ENCODE measurements around the gene AP1G1.
"Not testable (repeated sequence)": the region's sequence is repeated elsewhere in the genome, so short reads cannot be mapped to it uniquely, and the experiment has no call there.

AP1G1 gene

DNA sequence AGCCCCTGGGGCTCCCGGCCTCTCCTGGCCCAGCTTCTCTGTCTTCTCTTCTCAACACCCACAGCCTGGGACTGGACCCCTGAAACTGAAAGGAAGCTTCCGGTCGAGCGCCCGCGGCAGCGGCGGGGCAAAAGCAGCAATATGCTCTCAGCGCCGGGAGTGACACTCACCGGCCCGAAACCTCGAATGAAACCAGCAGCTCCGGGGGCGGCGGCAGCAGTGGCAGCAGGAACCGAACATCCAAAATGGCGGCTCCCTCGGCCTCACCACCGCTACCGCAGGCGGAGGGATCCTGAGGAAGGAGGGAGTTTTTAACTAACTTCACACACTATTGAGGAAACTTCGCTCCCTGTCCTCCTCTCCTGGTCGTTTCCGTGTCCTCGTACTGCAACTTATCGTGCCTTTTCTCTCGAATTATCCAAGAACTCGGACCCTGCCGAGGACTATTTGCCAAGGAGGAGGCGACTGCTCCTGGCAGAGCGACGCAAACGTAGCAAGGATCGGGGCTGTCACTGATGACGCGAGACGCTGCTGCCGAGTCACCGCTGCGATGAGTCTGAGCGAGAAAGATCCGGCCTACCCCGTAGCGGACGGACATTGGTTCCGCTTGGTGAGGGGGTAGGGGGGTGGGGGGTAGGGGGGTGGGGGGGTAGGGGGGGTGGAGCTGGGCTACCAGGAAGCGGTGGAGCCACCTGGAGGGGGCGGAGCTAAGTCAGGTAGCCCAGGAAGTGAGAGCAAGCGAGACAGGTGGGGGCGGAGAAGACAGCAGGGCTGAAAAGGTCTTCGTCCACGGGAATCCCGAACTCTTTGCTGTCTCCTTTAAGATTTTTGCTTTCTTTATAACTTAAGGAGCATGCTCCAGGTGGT lies at the start of gene AP1G1:
Gene AP1G1 (minus strand): TSS at position 242 of the 867 bp plus-strand sequence. CDS start 19,355 bp downstream, outside the sequence.
- peak; percentile 86 for DNase-seq (ENCODE audit: low read depth)

DNA sequence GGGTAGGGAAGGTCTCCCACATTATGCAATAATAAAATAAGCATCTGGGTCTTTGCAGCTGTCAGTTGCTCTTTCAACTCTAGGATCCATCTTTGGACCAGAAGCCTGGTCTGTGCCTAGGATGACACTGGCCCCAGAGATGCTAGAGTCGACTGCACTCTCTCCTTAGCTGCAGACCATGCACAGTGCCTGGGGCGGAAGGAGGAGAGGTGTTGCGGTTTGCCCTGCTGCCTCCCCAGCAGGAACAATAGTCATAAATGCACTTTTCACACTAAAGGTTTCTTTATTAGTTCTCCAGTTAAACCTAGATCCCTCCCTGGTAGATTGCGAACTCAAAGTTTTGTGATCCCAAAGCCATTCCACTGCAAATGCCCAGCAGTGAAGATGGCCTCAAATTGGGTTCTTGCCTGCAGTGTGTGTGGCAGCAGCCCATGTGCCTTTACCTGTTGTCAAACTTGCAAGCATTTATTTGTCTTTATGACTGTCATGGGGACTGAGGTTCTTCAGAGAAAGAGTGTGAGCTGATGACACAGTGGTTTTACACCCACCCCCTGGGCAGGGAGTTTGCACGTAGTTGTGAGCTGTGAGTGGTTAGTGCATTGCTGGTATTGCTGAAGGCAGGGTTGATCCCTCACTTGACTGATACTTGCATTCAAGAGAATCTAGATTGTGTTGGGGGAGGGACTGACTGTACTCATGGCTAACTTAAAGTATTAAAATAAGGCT lies 47.5 kb upstream of the AP1G1 start:
- no peak for DNase-seq (ENCODE audit: low read depth)

DNA sequence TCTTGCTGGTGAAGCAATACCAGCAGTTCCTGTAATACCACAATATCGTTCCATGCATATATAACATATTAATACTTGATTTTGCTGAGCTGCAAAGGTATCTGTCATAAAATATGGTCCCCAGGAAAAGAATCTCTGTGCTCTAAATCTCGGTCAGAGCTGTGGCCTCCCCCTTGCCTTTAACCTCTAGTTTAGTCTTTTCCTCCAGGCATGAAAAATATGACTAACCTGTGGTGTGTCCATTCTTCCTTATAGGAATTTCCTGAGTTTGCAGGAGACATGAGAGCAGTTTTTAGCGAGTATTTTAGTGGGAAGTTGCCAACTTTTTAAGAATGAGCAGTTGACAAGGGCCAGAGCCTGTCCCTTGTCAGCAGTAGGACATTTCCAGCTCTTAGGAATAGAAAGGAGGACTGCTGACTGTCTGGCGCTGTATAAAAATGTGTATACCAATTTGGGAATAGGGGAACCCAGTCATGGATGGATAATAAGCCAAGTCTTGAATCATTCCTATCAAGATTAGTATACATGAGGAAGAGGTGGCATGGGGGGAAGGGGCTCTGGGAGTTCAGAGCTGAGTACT lies 45.8 kb upstream of the AP1G1 start:
- no peak for DNase-seq (ENCODE audit: low read depth)

DNA sequence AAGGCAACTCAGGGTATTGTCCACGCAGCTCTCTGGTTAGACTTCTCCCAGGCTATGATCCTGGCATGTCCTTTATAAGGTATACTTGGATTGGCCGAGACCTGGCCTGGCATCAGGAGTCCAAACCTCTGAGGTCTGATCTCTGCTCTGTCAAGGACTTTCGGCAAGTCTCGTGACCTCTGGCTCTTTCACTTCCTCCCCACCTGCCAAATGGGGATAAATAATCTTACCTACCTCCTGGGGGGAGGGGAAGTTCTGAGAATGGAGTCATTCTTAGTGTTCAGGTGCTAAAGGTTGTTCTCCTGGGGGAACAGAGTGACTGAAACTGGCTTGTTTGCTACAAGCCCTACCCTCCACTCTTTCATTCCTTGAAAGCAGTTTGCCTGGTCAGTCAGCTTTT lies 44.8 kb upstream of the AP1G1 start:
- DNase-seq (ENCODE audit: low read depth) = no peak

DNA sequence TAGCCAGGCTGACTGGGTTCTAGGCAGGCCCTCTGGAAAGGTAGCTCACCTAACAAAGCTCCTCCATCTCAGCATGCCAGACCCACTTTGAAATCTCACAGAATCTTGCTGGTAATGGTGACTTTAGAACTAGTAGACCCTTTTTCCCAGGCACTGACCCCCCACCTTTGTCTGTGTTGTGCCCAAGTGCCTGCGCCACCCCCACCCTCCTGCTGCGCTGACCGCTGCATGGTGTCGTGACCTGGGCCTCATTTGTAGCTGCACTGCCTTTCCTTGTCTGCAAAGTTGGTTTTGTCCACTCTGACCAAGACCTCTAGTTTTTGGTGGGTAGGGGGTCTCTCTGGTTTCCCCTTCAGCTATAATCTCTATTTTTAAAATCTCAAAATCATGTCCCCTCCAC lies 43.9 kb upstream of the AP1G1 start:
- no peak for DNase-seq (ENCODE audit: low read depth)

DNA sequence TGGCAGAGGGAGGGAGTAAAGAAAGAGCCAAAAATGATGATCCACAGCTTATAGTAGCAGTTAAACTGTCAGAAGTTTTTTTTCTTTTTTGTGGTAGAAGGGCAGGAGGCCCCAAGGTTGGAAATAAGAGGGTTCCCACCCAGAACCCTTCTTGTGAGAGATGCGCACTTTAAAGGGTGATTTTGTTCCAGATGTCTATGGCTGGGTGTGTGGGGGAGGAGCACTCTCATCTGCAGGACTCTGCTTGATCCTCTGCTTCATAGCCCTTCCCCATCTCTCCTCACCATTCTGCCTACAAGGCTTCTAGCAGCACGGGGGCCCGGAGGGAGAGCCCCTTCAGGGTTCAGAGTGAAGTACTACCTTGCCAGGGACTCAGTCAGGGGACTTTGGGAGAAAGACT lies 43.5 kb upstream of the AP1G1 start:
- no peak for DNase-seq (ENCODE audit: low read depth)

DNA sequence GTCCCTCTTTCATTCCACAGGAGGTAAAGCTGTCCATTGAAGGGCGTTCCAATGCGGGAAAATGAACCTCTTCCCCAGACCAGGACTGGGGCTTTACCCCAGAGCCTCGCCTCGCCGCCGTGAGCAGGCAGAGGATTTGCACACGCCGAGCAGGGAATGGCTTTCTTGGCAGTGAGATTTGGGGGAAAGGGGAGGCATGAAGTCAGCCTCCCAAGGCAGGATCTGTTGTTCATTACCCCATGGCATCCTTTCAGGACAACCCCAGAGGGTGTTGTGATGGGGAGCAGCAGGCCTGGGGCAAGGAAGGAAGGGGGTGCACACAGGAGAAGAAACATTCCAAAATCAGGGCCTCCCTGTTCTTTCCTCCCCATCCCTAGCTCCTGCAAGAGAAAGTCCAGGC lies 43.1 kb upstream of the AP1G1 start:
- DNase-seq (ENCODE audit: low read depth) = no peak

DNA sequence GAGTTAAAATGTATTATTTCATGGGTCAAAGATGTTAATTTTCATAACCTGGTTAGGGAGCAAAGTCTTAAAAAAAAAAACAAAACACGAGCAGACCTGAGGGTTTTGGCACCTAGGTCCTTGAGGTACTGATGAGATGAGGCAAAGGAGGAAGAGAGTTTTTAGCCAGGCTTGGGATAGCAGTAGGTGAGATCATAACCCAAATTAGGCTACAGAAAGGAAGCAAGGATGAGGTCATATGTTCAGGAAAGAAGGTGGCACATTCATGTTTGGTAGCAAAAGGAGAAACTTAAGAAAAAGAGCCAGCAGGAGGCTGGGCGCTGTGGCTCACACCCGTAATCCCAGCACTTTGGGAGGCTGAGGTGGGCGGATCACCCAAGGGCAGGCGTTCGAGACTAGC lies 40.0 kb upstream of the AP1G1 start:
- DNase-seq (ENCODE audit: low read depth) = no peak

DNA sequence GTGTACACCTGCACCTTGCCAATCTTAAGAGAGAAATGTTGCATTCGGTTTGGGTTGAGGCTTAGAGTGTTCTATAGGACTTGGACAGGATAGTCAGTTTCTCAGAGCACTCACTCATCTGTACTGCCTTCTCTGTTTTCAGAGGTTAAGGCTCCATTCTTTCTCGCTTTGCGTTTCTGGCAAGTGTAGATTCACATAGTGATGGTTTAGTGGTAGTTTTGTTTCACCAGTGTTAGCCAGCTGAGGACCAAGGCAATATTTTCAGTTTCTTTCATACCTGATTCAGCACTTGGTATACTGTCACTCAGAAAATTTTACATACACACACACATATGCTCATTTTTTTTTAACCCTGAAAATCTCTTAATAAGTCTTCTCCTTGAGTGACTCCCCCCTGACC lies 38.5 kb upstream of the AP1G1 start:
- no peak for DNase-seq (ENCODE audit: low read depth)

DNA sequence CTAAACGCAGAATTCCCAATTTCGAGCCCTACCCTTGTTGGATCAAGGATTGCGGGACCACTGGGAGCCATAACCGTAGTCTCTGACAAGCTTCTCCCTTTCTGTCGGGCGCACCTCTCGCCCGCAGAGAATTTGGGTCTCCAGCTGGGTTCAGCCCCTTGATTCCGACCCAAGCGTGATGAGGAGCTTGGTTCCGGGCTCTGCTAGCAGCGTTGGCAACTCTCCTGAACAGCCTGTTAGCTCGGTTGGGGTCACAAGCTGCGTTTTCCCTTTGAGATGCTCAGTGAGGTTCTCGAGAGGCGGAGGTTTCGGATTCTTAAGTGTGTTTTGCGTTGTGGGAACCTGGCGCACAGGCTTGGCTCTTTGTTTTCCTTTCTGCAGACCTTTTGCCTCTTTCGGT lies 37.8 kb upstream of the AP1G1 start:
- DNase-seq (ENCODE audit: low read depth) = no peak

DNA sequence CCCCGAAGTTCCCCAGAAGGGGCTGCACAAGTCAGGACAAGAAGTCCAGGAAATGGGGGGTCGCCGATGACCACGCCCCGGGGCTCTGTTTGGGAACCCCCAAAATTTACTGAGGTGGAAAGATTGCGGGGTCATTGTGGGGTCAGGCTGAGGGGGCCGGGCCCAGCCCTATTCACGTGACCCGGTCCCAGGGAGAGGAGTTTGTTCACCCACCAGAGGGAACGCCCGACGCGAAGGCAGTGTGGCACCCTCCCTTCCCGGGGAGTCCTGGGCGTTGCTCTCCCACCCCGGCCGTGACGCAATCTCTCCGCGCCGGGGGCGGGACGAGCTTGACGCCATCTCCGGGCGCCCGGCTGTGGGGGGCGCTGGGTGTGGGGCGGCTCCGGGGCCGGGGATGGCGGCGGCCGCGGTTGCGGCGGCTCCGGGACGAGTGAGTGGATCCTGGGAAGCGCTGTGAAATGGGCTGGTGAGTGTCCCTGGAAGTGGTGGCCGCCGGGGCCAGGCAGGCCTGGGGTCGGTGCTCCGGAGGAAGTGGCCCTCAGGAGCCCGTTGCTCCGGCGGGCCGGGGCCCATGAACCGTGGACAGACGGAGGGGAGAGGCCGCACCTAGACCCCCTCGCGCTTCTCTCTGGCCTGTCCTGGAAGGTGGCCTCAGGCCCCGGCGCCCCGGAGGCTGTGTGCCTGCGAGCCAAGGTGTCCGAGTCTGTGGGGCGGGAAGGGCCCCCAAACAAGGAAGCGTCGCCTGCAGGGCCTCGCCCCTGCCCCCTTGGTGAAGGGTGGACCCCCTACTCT lies 37.2 kb upstream of the AP1G1 start, which contains the start of gene ATXN1L:
Gene ATXN1L (plus strand): TSS at position 338 of the 792 bp plus-strand sequence. CDS start 3,765 bp downstream, outside the sequence.
- DNase-seq (ENCODE audit: low read depth) = peak; percentile 85

DNA sequence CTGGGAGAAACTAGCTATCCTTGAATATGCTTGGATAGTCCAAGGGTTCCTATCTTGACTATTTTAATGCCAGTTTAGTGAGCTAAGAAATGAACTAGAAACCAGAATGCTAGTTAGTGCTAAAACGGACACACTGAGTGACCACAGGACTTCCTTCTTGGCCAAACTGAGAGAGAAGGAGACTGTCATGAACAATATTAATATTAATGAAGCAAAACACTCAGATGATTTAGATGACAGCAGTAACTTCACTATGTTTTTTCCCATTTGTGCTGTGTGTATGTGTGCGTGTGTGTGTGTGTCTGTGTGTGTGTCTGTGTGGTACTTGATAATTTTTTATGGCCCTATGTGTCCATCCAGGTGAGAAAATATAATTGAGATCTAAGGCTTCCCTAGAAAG lies 34.9 kb upstream of the AP1G1 start:
- no peak for DNase-seq (ENCODE audit: low read depth)

DNA sequence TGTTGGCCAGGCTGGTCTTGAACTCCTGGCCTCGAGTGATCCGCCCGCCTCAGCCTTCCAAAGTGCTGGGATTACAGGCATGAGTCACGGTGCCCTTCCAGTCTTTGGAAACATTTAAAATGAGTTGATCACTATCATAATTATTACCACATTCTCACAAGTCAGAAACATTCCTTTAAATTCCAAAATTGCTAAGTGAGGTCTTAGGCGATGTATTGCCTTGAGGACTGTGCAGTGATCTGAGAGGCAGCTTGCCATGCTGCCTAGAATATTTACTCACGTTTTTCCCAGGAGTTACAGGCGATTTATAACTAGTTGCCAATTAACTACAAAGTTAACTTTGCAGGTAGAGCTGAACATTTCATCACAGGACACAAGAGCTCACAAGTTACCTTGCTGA lies 31.4 kb upstream of the AP1G1 start:
- no peak for DNase-seq (ENCODE audit: low read depth)

DNA sequence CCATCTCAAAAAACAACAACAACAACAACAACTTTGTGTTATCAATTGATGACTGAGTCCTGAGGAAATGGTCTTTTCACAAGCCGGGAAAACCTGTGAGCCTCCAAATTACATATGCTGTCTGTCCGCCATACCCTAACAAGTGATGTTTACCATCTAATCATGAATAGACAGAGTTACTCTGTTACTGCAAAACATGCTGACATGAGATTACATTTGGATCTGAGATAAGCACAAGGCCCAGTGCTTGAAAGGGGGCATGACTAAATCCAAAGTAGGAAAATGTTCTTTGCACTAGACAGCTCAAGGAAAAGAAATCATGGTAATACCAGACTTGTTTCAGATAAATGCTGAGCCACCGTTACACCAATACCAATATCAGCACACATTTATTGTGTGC lies 28.5 kb upstream of the AP1G1 start:
- no peak for DNase-seq (ENCODE audit: low read depth)

DNA sequence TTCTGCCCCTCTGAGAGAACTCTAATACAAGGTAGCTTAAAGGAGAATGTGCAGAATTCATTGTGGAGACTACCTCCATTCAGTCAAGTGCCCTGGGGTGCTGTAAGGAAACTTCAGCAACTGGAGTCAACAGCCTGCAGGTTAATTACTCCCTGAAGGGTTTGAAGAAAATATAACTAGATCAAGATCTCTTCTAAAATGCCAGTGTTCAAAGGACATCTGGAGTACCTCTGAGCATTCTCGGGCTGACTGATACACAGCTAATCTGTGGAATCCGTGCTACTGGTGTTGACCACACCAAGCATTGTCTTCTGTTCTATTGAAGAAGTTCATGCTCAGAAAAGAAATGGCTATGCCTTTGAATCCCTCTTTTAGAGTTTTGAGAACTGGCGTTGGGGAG lies 25.7 kb upstream of the AP1G1 start:
- DNase-seq (ENCODE audit: low read depth) = no peak

DNA sequence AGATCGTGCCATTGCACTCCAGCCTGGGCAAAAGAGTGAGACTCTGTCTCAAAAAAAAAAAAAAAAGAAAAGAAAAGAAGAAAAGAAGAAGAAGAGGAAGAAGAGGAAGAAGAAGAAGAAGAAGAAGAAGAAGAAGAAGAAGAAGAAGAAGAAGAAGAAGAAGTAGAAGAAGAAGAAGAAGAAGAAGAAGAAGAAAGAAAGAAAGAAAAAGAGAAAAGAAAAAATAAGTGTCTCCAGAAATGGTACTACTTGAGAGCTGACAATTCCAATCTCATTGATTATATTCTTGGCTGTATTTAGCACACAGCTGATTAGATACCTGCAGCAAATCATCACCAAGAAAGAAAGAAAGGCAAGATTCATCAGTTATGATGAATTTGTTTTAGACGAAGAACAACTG lies 23.5 kb upstream of the AP1G1 start:
- not testable (repeated sequence) for DNase-seq (ENCODE audit: low read depth)

DNA sequence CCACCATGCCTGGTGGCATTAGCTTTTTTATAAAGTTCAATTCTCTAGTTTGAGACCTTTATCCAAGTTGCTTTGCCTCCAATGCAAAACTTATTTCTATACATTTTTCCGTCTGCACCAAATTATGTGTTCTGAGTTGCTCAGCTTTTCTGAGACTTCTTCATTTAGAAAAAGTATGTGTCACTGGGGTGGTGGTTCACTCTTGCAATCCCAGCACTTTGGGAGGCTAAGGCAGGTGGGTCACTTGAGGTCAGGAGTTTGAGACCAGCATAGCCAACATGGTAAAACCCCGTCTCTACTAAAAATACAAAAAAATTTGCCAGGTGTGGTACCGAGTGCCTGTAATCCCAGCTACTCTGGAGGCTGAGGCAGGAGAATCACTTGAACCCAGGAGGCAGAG lies 23.1 kb upstream of the AP1G1 start:
- DNase-seq (ENCODE audit: low read depth) = not testable (repeated sequence)

DNA sequence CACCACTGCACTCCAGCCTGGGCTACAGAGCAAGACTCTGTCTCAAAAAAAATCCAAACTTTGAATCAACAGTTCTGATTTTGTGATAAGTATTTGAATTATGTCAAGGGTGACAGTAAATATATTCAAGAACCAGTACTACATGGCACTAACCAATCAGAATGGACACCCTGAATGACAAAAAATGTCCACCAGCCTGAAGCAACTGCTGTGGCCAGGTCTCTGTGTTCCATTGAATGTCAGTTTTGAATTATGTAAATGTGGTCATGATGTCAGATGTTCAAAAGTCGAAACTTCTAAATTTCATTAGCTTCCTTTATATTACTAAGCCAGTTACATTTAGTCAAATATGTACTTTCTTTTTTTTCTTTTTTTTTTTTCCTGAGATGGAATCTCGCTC lies 21.7 kb upstream of the AP1G1 start:
- DNase-seq (ENCODE audit: low read depth) = no peak

DNA sequence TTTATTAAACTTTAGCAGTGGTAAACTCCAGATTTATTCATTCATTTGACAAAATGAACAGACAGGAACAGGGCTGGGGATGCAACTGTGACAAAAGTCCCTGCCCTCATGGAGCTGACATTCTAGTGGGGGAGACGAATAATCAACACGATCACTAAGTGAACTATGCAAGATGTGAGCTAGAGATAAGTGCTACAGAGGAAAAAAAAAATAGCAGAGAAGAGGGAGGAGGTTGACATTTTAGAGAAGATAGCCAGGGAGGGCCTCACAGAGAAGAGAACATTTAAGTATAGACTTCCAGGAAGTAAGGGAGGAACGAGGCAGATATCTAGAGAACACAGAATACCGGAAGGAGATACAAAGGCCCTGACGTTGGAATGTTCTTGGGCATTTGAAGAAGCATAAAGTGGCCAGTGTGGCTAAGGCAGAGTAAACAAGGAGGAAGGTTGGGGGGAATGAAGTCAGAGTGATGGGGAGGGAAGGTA lies 17.9 kb upstream of the AP1G1 start:
- no peak for DNase-seq (ENCODE audit: low read depth)

DNA sequence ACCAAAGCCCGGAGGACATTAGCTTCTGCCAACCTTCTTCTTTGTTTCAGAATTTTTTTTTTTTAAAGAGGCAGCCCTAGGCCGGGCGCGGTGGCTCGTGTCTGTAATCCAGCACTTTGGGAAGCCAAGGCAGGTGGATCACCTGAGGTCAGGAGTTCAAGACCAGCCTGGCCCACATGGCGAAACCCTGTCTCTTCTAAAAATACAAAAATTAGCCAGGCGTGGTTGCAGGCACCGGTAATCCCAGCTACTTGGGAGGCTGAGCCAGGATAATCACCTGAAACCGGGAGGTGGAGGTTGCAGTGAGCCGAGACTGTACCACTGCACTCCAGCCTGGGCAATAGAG lies 8.5 kb upstream of the AP1G1 start:
- DNase-seq (ENCODE audit: low read depth) = not testable (repeated sequence)

DNA sequence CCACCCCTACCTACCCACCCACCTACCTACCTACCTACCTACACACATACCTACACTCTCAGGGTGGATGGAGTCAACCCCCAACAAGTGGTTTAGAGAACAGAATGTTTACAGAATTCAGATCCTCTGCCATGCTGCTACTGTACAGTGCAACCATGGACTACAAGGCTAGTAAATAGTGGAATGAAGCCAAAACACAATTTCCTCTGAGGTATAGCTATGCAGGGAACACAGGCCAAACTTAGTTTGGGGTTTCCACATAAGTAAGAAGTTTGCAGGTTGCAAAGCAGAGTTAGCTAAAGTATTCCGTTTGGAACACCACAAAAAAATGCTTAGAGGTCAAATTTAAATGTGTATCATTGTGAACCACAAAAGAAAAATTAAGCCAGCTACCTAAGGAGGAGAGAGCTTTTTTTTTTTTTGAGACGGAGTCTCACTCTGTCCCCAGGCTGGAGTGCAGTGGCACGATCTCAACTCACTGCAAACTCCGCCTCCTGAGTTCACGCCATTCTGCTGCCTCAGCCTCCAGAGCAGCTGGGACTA lies 2.7 kb upstream of the AP1G1 start:
- DNase-seq (ENCODE audit: low read depth) = no peak

DNA sequence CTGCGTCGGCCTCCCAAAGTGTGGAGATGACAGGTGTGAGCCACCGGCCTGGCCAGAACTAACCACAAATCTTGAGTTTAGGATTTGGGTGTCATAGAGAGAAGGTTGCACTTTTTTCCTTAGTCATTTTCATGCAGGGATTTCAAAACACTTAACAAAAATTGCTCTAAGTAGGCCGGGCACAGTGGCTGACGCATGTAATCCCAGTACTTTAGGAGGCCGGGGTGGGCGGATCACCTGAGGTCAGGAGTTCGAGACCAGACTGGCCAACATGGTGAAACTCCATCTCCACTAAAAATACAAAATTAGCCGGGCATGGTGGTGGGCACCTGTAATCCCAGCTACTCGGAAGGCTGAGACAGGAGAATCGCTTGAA lies 1.5 kb upstream of the AP1G1 start:
- DNase-seq (ENCODE audit: low read depth) = not testable (repeated sequence)
